Tibial nerve (tissue), 4 donors: ENCODE data around the gene DET1.

Source experiments
- CTCF ChIP-seq, 5 experiments: fragments of 200-600 bp in 3 of 5; fragments of 450-650 bp in 2 of 5; sonication (generic) in 3 of 5; IDR thresholded peaks; one replicate each; pipeline ENCODE4 v1.5.1; 2016 to 2019; ENCODE audit warnings: antibody characterized with exemption in 5 of 5, mild to moderate bottlenecking in 3 of 5, moderate library complexity in 2 of 5
- EP300 ChIP-seq, 2 donors: sonication (generic); formaldehyde crosslinking; IDR thresholded peaks; one replicate each; pipeline ENCODE4 v1.6.1; 2017; ENCODE audit warnings: antibody characterized with exemption in 2 of 2, mild to moderate bottlenecking in 1 of 2

GRCh38 chr15:88535607-88536313 is 10.7 kb downstream of the DET1 start:
- TF ChIP-seq CTCF (IDR thresholded peaks at IDR 0.05) (no peak), EP300 (IDR thresholded peaks at IDR 0.05) (no peak)
